Heart left ventricle (tissue), 16 donors: ENCODE results near the gene CLCA4. TPM values are rescaled to one million over a fixed set of nuclear protein-coding genes. Genes with fewer than 3 reads are reported as not detected.
A peak's percentile ranks its signal among the peaks of the same experiment; 100 is the strongest.

Experiments used
- ATAC-seq, 4 donors: fragments of 200-7000 bp; cut with Tn5 transposase; one replicate each; pipeline ENCODE4 v1.9.1; 2020 to 2022; ENCODE audit warnings: moderate library complexity in 4 of 4, mild to moderate bottlenecking in 3 of 4, moderate number of reproducible peaks in 1 of 4
- DNase-seq, 5 donors: peaks; one replicate each; pipeline ENCODE4 v3.0.0-alpha.2; 2020
- H3K27ac ChIP-seq, 12 donors: fragments of 200-600 bp; sonication (generic) in 4 of 12; one replicate each; pipeline versions ENCODE4 v1.5.0 to v1.8.0; 2016 to 2022; ENCODE audit warnings: mild to moderate bottlenecking in 2 of 12
- H3K27me3 ChIP-seq, 9 donors: fragments of 200-600 bp; sonication (generic) in 2 of 9; one replicate each; pipeline versions ENCODE4 v1.5.1 to v1.8.0; 2016 to 2022; ENCODE audit warnings: mild to moderate bottlenecking in 3 of 9
- H3K36me3 ChIP-seq, 9 donors: fragments of 200-600 bp; sonication (generic) in 2 of 9; one replicate each; pipeline versions ENCODE4 v1.5.0 to v1.8.0; 2018 to 2022; ENCODE audit warnings: mild to moderate bottlenecking in 2 of 9
- H3K4me1 ChIP-seq, 12 donors: fragments of 200-600 bp; sonication (generic) in 4 of 12; one replicate each; pipeline versions ENCODE4 v1.5.0 to v1.8.0; 2016 to 2022; ENCODE audit warnings: mild to moderate bottlenecking in 3 of 12
- H3K4me3 ChIP-seq, 12 donors: fragments of 200-600 bp; sonication (generic) in 4 of 12; one replicate each; pipeline versions ENCODE4 v1.5.0 to v1.8.0; 2017 to 2022; ENCODE audit warnings: mild to moderate bottlenecking in 9 of 12, moderate library complexity in 4 of 12
- H3K9me3 ChIP-seq, 12 donors: fragments of 200-600 bp; sonication (generic) in 4 of 12; one replicate each; pipeline versions ENCODE4 v1.5.0 to v1.8.0; 2016 to 2022; ENCODE audit warnings: mild to moderate bottlenecking in 1 of 12
- POLR2A ChIP-seq, 2 donors: fragments of 450-650 bp; IDR thresholded peaks; one replicate each; pipeline ENCODE4 v1.6.1; 2017; ENCODE audit warnings: antibody characterized with exemption in 2 of 2, mild to moderate bottlenecking in 2 of 2, moderate library complexity in 2 of 2
- WGBS, 4 donors: extraction: QIAGEN DNeasy Blood & Tissue Kit in 2 of 4; methylation state at CpG; one replicate each; pipeline versions ENCODE4 v1.1.5 to v1.1.7; 2013 to 2018; 5-methylcytosine and 5-hydroxymethylcytosine counted together
- intact Hi-C, 10 donors: fragments of 100-400 bp; cut with DNase I; formaldehyde crosslinking; loops; one replicate each; pipeline versions ENCODE4 v1.11.1 to v1.14.2; 2022
- long read RNA-seq, 3 donors: library from polyadenylated mRNA; unstranded; transcript quantifications; one replicate each; pipeline ENCODE4 v2.0.0, GENCODE V29; 2020 to 2021
- polyA plus RNA-seq, 2 donors: library from polyadenylated mRNA; stranded (reverse); fragments of 200-250 nt; gene quantifications; one replicate each; pipeline ENCODE4 v1.2.3, GENCODE V29; 2013
- total RNA-seq, 9 donors: library from RNA; depleted of rRNA in 2 of 9; stranded (reverse); fragments of >200 nt in 2 of 9; fragmentation: NEBNext Ultra II Directional in 3 of 9; extraction: Animal tissue kit (Norgen Biotek cat#: 25700) in 3 of 9; gene quantifications; one replicate each; pipeline versions ENCODE4 v1.1.0 to v1.2.4, GENCODE V29; 2016 to 2023
- TF ChIP-seq, protein P1 (sequence below), 12 donors: fragments of 200-600 bp; sonication (generic) in 4 of 12; IDR thresholded peaks; one replicate each; pipeline versions ENCODE4 v1.5.0 to v1.8.0; 2018 to 2022; ENCODE audit warnings: antibody characterized with exemption in 12 of 12, mild to moderate bottlenecking in 5 of 12
- donor health status: ischemic (EF 13 %, LVEDD 7.1; RV severe dilation, severe dysfunction).
- donor health status: healthy with polysubstance abuse.
- donor health status: DM: no; HTN: yes; CAD: no.
- donor health status: DM: no; HTN: no; CAD: no.
- donor health status: ischemic (EF 25% LVEDD 6.9; RV normal size, moderate dysfunction).
- donor health status: ischemic (EF 25% LVEDD 5.7; RV mildly dilated, moderate dysfunction).
- donor health status: healthy.
- donor health status: DM: yes; HTN: yes; CAD: no.
- donor health status: ischemic (EF 35%, LVEDD 5.7; RV mildly dilated, moderate dysfunction).
- donor health status: nonischemic (EF 11% LVEDD 7.7; RV severe dilation, severe dysfunction).
- donor health status: DM: yes; HTN: yes; CAD: no.
- donor health status: PGD.
- donor health status: ischemic (EF 29% LVEDD 5.4; RV normal size, mild dysfunction).
- donor health status: nonischemic (EF 23%, LVEDD 6.1; RV moderate dilation, normal function).

The CLCA4 gene, protein sequence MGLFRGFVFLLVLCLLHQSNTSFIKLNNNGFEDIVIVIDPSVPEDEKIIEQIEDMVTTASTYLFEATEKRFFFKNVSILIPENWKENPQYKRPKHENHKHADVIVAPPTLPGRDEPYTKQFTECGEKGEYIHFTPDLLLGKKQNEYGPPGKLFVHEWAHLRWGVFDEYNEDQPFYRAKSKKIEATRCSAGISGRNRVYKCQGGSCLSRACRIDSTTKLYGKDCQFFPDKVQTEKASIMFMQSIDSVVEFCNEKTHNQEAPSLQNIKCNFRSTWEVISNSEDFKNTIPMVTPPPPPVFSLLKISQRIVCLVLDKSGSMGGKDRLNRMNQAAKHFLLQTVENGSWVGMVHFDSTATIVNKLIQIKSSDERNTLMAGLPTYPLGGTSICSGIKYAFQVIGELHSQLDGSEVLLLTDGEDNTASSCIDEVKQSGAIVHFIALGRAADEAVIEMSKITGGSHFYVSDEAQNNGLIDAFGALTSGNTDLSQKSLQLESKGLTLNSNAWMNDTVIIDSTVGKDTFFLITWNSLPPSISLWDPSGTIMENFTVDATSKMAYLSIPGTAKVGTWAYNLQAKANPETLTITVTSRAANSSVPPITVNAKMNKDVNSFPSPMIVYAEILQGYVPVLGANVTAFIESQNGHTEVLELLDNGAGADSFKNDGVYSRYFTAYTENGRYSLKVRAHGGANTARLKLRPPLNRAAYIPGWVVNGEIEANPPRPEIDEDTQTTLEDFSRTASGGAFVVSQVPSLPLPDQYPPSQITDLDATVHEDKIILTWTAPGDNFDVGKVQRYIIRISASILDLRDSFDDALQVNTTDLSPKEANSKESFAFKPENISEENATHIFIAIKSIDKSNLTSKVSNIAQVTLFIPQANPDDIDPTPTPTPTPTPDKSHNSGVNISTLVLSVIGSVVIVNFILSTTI
- under 1 TPM in 1 of 9 donors, not detected in 8; 0.51 TPM for total RNA-seq
- under 1 TPM in 1 of 2 donors, not detected in 1; 0.14 TPM for polyA plus RNA-seq
- long read RNA-seq, donor 1 = 0 reads
- long read RNA-seq, donor 2 = 0 reads
- long read RNA-seq, donor 3 = 0 reads

DNA sequence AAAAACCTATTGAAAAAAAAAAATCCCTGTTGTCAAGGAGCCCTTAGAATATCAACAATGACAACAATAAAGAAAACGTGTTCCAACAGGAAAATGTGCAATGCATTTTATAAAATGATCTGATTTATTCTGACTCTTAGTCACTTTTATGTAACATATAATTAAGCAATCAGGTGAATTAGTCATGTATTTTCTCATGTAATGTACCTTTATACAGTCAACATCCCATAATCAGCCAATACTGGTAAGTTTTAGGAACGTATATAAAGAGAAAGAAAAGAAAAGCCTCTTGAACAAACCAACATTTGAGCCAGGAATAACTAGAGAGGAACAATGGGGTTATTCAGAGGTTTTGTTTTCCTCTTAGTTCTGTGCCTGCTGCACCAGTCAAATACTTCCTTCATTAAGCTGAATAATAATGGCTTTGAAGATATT lies at the start of gene CLCA4:
CLCA4 (plus strand) TSS at position 292 of the 435 bp plus-strand sequence; CDS start at position 334, 42 bp downstream.
- WGBS, 4 donors = 44 to 57% (median 47%) methylated on average over 2 of the region's 2 CpGs

DNA sequence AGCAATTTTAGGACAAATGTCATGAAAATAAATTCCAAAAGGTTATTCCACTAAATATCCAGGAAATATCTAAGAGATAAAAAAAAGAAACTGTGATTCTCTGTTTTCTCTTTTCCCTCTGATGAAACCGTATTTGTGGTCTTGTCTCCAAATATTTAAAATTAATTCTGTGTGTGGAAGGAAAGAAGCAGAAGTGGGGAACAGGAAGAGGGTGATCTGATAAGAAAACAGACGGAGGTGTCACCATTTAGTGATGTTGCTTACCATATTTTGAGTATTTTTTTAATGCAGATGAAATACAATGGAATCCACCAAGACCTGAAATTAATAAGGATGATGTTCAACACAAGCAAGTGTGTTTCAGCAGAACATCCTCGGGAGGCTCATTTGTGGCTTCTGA lies 48.6 kb upstream of the CLCA4 start:
- H3K27me3 ChIP-seq = no peaks in the 10 kb centered on the region
- ATAC-seq (no peak), DNase-seq (no peak)
- H3K4me1 ChIP-seq = peaks cover 0 to 24% (median 9%) of the 10 kb centered on the region in 12 donors
- no peak overlapping the region for H3K27ac ChIP-seq
- intact Hi-C loops = no loop called here
- no peak overlapping the region for H3K4me3 ChIP-seq
- 74 to 84% (median 80%) methylated on average over 3 of the region's 3 CpGs for WGBS, 4 donors
- no peak for TF ChIP-seq POLR2A (IDR thresholded peaks at IDR 0.05)
- TF ChIP-seq, protein P1, sequence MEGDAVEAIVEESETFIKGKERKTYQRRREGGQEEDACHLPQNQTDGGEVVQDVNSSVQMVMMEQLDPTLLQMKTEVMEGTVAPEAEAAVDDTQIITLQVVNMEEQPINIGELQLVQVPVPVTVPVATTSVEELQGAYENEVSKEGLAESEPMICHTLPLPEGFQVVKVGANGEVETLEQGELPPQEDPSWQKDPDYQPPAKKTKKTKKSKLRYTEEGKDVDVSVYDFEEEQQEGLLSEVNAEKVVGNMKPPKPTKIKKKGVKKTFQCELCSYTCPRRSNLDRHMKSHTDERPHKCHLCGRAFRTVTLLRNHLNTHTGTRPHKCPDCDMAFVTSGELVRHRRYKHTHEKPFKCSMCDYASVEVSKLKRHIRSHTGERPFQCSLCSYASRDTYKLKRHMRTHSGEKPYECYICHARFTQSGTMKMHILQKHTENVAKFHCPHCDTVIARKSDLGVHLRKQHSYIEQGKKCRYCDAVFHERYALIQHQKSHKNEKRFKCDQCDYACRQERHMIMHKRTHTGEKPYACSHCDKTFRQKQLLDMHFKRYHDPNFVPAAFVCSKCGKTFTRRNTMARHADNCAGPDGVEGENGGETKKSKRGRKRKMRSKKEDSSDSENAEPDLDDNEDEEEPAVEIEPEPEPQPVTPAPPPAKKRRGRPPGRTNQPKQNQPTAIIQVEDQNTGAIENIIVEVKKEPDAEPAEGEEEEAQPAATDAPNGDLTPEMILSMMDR (IDR thresholded peaks at IDR 0.05) = no peak
- no peaks in the 10 kb centered on the region for H3K9me3 ChIP-seq
- H3K36me3 ChIP-seq = no peaks in the 10 kb centered on the region

More for the DNA sequence above, at the start of gene CLCA4:
- H3K36me3 ChIP-seq = no peaks in the 10 kb centered on the region
- ATAC-seq (no peak), DNase-seq (no peak)
- no peak within 1 kb of the TSS for H3K27ac ChIP-seq
- TF ChIP-seq, protein P1 (IDR thresholded peaks at IDR 0.05) = no peak
- TF ChIP-seq POLR2A (IDR thresholded peaks at IDR 0.05) = no peak
- intact Hi-C loops = no loop called here
- H3K9me3 ChIP-seq = peaks cover 0 to 4% (median 0%) of the 10 kb centered on the region in 12 donors
- no peak within 1 kb of the TSS for H3K4me3 ChIP-seq
- H3K4me1 ChIP-seq = no peaks in the 10 kb centered on the region
- no peaks in the 10 kb centered on the region for H3K27me3 ChIP-seq

DNA sequence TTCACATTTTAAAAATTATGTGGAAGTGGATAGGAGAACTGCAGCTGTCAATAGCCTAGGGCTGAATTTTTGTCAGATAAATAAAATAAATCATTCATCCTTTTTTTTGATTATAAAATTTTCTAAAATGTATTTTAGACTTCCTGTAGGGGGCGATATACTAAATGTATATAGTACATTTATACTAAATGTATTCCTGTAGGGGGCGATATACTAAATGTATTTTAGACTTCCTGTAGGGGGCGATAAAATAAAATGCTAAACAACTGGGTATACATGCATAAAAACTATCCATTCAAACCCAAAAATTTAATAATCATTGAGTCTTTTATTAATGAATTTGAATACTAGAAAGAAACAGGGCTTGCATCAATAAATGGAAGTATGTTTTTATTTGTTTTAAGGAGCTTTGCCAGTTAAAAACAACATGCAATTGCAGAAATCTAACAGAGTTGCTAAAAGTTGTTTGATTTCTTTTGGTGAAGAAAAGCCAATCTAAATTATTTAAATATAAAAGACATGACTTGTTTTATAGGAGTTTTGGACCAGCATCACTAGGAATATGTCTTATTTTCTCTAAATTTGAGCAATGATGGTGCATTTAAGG lies 46.8 kb upstream of the CLCA4 start:
- 21 to 28% (median 22%) methylated on average over 3 of the region's 3 CpGs for WGBS, 4 donors
- no peaks in the 10 kb centered on the region for H3K27me3 ChIP-seq
- no peak for ATAC-seq
- TF ChIP-seq, protein P1 (IDR thresholded peaks at IDR 0.05) = peak; percentile 73 to 99 (median 89)
- TF ChIP-seq POLR2A (IDR thresholded peaks at IDR 0.05) = no peak
- H3K4me3 ChIP-seq = no peak overlapping the region
- H3K36me3 ChIP-seq = no peaks in the 10 kb centered on the region
- no peak for DNase-seq
- H3K9me3 ChIP-seq = no peaks in the 10 kb centered on the region
- peaks cover 0 to 37% (median 16%) of the 10 kb centered on the region in 12 donors for H3K4me1 ChIP-seq
- peak overlapping the region in 6 of 12 donors; percentile 10 to 94 (median 41) for H3K27ac ChIP-seq
- intact Hi-C loops = loop anchor here in 8 of 10 donors (5.0 to 10.0 kb wide), 7 partner anchors 103 to 245 kb away; partner anchors contain the start of genes SH3GLB1 (in 4 of the 8) and ODF2L (in 1 of the 8)
